A204.1 (cell line): ENCODE data around the gene KRTAP10-12.

ENCODE experiments used
- FAIRE-seq: peaks from 2 replicates; lab custom pipeline; 2012; peaks lifted over from hg19 to GRCh38; lab: Jason Lieb, UNC

Gene KRTAP10-12

DNA sequence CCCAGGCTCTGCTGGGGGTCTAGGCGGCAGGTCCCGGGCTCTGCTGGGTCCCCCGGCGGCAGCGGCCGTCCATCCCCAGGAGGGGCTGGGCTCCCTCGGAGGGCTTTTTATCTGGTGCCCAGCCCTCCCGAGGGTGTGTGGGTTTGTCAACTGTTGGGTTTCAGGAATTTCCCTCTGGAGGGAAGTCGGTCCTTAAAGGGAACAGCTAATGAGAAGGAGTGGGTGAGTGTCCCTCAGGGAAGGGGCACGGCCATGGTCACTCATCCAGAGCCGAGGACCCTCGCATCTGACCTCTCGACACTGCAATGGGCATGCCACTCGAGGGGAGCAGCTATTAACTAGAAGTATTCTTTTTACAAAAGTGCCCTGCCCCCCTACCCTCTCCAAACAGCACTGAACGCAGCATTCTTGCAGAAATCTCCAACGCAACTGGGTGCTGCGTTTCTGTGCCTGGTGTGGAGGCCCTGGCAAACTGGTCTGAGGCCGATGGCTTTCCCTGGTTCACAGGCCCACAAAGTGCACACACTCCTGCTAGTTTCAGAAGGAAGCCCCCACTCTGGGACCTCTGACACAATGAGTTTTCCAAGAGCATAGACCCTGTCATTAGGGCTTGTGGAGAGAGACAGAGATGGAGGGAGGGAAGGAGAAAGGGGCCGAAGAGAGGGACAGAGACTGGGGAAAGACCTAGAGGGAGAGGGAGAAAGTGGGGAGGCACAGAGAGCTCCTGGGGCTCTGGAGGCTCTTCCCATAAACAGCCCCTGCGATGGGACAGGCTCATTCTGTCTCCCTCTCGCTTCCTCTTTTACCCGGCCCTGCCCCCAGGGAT, 15.4 kb downstream of the KRTAP10-12 start:
- FAIRE-seq, result no peak

DNA sequence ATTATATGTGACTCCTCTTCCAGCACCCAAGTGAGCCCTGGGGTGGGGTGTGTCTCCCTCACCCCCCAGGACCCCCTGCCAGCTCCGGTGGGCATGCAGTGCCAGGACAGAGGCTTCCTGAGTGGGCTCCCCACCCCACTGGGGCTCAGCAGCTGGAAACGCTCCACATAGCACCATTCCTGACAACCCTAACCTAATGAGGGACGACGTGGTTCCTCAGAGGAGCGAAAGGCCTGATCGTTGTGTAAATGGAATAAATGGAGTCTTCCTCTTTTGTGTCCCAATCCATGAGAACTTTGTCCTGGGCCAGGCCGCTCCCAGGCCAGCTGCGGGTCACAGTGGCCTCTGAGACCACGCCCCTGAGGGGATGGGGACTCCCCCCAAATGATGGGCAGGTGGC, 16.2 kb downstream of the KRTAP10-12 start:
- no peak for FAIRE-seq

DNA sequence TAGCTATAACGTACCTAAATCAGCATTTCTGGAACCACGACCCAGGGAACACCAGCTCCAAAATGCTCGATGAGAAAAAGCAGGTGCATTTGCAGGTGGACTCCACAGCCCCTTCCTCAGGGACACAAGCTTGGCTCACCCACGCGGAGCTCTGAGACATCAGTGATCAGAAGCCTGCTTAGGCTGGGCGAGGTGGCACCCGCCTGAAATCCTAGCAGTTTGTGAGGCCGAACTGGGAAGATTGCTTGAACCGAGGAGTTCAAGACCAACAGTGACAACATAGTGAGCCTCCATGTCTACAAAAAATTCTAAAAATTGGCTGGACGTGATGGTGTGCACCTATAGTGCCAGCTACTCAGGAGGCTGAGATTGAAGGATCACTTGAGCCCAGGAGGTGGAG, 16.9 kb downstream of the KRTAP10-12 start:
- no peak for FAIRE-seq

DNA sequence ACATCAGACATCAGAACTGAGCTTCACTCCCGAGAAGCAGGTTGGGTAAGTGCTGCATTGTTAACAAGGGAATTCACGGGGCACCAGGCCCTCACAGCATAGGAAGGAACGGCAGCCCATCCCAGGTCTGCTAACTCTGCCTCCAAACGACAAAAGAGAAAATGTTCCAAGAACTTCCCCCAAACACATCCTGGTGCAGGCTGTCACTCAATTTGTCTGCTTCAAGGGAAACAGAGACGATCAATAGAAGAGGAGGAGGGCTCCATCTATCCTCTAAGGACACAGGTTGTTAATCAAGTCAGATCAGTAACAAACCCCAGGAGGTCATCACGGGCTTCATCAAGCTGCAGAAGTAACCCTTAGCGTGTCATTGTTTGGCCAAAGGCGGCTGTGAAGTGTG, 17.9 kb downstream of the KRTAP10-12 start:
- no peak for FAIRE-seq

DNA sequence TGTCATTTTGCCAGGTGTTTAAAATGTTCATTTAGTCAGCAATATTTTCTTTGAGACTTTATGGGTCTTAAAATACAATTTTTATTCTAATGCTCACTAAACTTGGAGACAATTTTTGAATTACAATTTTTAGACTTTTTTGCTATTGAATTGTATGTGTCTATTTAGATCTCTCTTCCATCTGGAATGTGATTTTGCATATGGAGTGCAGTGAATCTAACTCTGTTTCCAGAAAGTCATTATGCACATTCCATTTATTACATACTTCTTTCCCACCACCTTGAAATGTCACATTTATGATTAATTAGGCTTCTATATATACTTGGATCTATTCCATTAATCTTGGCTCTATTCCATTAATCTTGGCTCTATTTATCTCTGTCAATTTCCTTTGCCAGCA, 20.0 kb downstream of the KRTAP10-12 start:
- FAIRE-seq, result no peak

DNA sequence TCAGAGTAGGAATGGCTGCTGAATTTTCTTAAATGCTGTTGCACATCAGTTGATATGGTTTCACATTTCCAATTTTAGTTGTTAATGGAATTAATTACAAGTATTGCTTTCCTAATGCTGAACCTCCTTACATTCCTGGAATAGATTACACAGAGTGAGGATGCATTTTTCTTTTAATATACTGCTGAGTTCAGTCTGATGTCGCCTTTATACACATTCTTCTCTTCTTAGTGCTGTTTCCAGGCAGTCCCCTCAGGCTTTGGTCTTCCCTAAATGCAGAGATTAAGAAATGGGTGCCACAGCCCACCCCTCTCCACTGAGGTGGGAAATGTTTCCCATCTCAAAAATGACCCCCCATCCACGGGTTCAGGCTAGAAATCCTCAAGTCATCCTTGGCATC, 21.1 kb downstream of the KRTAP10-12 start:
- no peak for FAIRE-seq

DNA sequence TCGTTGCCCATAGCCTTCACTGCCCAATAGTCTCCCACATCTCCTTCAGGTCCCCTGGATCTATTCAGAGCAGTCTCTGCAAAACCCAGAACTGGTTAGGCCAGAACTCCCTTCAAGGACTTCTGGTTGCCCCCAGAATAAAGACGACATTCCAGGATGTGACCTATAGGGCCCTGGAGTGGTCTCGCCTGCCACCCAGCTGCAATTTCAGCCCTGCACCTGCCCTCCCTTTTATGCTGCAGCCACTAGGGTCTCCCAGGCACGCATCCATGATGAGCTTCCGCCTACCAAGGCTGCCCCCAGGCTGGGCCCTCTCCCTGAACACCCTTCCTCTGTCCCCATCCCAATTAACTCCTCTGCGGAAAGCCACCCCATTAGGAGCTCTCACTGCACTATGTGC, 21.6 kb downstream of the KRTAP10-12 start:
- no peak for FAIRE-seq

DNA sequence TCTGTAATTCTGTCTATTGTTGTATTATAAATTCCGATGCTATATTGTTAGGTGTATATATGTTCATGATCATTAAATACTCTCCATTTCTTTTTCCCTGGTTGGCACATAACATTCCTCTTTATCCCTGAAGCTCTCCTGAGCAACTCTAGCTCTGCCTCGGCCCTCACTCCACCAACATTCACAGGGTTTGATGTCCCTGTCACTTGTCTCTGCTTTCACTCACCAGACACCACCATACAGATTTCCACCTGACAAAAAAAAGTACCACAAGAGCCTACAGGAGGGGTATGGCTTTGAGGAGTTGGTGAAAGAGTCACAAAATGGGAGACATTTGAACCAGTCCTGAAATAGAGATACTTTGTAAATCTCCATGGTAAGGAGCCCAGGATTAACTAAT, 23.2 kb downstream of the KRTAP10-12 start:
- no peak for FAIRE-seq

DNA sequence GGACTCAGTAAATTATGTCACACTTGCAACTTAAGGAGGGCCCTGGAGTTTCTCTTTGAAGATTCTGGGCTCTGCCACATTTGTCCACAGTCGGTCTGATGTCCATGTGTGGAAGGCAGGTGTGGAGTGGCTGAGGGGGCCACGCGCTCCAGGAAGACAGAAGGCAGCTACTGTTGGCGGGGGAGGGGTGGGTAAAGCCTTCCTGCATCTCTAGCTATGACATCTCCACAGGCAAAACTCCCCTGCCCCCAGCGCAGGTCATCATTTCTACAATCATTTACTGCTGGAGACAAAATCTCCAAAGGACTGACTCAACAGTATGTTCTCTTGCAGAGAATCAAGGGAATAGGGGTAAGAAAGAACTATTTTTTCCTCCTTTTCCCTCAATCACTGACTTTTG, 25.8 kb downstream of the KRTAP10-12 start:
- FAIRE-seq, result no peak

DNA sequence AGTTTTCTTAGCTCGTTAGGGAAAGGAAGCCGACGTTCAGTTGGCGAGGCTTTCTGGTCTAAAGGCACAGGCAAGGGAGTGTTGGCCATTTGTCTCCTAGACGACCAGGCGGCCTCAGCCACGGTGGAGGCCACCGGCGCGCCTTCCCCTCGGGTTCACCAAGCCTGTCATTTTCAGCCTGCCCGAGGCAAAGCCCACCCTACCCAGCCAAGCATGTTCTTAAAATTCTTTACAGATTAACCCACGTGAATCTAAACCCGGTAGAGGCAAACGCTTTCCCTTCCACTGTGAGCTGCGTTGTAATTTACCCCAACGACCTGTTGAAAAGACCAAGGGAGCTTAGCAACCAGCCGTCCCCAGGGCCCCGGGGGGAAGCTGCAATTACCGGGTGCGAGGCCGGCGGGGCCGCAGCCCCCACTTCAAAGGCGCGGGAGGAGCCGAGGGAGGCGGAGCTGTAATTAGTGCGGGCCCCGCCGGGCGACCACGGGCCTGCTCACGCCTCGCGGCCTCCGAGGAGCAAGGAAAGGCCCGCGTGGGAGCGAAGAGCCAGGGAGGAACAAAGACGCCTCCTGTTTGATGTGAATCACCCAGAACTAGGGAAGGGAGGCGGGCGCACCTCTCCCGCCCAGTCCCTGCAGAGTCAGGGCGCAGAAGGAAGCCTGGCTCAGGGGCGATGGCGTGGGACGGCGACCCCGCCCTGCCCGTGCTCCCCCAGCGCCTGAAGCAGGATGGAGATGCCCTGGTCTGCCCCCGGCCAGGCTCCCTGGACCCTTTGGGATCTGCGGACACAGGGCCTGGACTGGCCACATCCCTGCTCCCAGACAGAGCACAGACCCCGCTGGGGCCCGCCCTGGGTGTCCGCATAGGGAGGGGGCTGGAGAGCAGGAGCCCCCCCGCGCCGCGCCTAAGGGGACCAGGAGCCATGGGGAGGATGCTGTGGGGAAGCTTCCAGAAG, 26.5 kb downstream of the KRTAP10-12 start:
- FAIRE-seq, result no peak

DNA sequence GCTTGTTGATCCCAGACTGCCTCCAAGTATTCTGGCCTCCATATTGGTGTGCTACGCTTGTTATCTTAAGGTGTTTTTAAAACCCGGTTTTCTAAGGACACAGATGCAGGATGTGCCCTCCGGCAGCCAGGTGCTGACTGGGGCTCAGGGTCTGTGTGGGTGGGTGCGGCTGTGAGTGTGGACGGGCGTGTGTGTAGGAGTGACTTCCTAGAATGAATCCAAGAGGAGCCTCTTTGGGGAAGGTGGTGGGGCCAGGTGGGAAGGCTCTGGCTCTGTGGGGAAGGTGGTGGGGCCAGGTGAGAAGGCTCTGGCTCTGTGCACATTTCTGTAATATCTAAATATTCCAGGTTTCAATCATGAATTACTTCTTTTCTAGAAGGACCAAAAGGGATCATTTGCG, 27.2 kb downstream of the KRTAP10-12 start:
- FAIRE-seq, result no peak

DNA sequence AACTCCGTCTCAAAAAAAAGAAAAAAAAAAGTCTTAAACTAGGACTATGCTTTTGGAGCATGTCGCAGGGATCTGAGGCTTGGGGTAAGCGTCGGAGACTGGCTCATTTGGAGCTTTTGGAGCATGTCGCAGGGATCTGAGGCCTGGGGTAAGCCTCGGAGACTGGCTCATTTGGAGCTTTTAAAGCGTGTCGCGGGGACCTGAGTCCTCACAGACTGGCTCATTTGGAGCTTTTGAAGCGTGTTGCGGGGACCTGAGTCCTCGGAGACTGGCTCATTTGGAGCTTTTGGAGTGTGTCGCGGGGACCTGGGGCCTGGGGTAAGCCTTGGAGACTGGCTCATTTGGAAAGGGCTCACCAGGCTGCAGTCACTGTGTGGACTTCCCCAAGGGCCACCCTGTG, 28.0 kb downstream of the KRTAP10-12 start:
- no peak for FAIRE-seq

DNA sequence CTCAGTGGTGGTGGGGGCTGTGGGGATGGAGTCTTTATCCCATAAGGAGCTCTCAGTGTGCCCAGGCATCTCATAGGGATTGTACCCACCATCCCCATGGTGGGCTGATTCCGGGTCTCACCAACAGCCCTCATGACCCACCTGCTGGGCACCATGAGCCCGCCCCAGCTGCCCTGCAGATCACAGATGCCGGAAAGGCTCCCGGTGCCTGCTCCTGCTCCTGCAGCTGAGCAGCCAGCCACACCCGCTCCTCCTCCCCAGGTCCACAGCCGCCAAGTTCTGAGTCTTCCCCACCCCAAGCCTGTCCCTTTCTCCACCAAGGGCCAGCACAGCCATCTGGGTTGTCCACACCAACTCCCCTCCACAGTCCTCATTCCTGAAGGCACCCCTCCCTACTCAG, 29.9 kb downstream of the KRTAP10-12 start:
- FAIRE-seq, result no peak

DNA sequence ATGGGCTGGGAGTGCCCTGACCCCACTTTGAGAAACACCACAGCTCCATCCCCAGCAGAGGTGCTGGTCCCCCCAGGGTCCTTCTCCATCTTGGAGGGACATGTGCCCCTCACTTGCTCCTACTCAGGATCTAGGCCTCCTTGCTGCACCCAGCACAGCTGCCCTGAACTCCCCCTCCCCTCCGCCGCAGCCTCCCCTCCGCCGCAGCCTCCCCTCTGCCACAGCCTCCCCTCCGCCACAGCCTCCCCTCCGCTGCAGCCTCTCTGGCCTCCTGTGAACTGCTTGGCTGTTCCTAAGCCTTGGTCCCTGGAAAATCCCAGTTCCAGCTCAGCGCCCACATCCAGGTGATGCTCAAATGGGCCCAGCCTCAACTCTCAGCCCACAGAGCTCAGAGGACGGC, 30.3 kb downstream of the KRTAP10-12 start:
- FAIRE-seq, result no peak

DNA sequence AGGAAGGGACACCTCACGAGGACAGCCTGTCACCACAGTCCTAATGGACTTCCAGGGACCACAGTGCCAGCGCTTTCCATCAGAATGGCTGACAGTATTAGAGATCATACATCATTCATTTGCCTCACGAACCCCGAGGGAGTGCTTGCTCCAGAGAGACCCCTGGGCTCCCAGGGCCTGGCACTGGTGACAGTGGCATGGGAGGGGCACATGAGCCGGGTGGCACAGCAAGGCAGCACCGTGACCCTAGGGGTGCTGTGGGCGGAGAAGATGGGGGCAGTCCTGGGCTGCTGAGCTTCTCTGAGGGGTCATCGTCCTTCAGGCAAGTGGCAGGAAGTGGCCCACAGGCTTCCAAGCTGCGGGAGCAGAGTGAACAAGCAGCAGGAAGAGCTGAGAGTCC, 30.8 kb downstream of the KRTAP10-12 start:
- no peak for FAIRE-seq

DNA sequence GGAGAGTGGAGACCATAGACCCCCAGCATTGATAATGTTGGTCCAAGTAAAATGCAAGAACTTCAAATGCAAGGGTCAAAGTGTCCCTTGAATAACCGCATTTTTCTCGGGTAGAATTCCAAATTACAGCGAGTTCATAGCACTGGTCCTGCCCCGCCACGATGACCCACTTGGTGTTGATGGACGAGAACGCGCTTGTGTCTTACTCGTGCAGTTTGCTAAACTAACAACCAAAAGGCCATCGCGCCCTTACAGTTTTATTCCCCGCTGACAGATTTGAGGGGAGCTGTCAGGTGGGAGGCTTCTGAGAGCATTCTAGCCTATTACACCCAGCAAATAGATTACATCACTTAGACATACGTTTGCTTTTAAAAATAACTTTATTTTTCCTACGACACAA, 31.7 kb downstream of the KRTAP10-12 start:
- no peak for FAIRE-seq

DNA sequence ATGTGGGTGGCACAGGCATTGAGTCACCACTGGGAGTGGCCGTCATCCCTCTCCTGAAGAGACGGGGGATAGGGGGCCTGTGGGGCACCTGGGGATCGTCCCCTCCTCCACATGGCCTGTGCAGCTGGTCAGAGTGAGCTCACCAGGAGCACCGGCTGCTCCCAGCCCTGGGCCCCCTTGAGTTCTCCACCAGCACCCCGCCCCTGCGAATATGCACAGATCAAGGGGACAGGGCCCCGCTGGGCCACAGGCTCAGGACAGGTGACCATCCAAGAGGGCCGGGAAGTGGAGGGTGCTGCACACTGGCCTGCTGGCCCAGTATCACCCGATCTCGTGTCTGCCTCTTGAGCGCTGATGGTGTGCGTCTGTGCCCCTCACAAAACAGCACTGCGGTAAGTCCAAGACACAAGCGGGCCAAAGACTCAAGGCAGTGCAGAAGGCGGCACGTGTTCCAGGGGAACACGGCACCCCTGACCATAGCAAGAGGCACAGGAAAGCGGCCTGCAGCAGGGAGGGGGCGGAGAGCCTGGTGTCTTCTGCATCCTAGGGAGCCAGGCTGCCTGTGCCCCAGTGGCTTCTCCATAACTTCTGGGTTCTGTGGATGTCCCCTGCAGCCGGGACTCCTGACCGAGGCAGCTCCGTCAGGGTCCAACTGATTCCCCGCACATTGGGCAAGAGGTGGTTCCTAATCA, 32.5 kb downstream of the KRTAP10-12 start:
- FAIRE-seq, result no peak

DNA sequence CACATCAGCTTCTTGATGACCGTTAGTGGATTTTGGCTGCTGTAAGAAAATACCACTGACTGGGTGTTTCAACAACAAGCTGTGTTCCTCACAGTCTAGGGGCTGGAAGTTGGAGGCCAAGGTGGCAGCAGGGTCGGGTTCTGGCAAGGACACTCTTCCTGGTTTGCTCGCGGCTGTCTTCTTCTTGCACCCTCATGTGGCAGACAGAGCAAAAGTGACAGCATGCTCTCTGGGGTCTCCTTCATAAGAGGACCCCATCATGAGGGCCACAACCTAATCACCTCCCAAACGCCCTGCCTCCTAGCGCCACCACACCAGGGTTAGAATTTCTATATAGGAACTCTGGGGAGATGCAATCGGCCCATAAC, 33.0 kb downstream of the KRTAP10-12 start:
- no peak for FAIRE-seq

DNA sequence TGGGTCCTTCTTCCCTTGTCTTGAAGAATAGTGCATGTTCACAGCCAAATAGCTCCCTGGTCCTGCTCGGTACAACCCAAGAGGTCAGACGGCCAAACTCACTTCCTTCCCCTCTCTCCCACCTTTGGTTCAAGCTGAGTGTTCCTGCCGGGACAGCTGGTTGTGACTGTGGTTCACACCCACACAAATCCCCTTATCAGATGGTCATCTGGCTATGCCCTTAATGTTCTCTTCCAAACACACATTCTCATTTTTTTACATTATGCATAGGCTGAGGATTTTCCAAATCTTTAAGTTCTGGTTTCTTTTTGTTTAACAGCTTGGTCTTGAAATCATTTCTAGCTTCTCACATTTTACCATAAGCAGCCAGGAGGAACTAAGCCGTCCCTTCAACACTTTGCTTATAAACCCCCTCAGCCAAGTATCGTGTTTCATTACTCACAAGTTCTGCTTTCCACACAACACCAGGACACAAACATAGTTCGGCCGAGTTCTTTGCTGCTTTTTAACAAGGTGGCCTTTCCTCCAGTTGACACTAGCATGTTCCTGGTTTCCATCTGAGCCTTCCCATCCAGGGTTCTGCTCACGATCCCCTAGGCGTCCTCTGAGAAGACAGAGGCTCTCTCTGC, 34.1 kb downstream of the KRTAP10-12 start:
- FAIRE-seq, result no peak

DNA sequence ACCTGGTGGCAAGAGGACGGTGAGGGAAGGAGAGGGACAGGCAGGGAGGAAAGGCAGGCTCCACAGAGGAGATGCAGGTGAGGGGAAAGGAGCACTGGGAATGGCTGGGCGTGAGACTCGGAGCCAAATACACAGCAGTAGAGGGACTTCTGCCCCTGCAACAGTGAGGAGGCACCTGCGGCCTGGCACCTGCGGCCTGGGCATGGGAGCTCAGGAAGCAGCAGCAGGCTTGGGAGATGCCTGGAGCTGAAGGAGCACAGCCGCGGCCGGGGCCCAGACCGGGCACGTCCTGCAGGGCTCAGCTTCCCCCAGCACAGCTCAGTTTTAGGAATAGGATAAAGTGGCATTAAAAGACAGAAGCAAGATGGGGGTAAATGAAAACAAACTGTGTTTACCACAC, 35.3 kb downstream of the KRTAP10-12 start:
- no peak for FAIRE-seq

DNA sequence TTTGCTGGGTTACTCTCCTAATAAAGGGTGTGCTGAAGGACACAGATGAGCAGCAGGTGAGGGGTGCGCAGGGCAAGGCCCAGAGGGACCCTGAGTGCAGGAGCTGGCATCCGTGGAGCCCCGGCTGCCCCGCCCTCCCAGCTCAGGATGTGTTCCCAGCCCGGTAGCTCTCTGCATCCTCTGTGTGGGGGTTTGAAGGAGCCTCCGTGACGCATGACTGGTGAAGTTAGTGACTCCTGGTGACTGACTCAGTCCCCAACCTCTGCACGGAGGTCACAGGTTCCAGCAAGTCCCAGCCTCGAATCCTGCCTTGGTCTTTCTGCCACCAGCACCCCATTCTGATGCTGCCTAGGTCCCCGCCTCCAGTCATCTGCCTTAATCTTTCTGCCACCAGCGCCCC, 36.0 kb downstream of the KRTAP10-12 start:
- FAIRE-seq, result no peak

DNA sequence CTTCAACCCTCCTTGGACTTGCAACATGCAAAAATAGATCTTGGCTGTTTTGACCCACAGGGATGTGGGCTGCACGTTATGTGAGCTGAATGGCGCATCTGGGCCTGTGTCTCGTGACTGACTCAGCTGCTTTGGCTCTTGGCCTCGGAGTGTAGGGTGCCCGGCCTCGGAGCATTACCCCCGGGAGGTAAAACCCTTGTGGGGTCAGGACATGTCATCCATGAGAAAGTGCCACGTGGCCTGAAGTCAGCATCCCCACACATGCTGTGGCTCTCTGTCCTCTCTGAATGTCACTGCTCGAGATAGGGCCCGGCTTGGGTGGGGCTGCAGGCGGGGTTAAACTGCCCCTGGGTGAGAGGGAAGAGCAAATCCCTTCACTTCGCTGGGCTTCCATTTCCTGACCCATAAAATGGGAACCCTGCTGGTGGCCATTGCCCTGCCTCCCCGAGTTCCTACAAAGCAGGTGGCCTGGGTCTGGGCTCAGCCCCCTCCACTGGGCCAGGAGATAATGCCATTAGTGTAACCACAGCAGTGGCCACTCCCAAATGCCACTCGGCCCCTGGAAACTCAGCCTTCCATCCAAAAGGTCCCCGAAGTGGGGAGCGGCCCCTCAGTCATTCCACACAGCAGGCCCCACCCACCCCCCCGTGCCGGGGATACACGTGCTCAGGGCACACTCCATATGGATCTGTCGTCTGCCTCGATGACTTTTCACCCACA, 37.2 kb downstream of the KRTAP10-12 start:
- no peak for FAIRE-seq
